GM23248 (cell line): ENCODE data around the gene ACAA1. TPM values are rescaled to one million over a fixed set of nuclear protein-coding genes. Genes with fewer than 3 reads are reported as not detected.
"Not testable (repeated sequence)": the region's sequence is repeated elsewhere in the genome, so short reads cannot be mapped to it uniquely, and the experiment has no call there.

Source experiments
- DNase-seq: peaks from one replicate; pipeline ENCODE4 v3.0.0-alpha.2; 2015
- H2AFZ ChIP-seq: fragments of 200-600 bp; sonication (generic); 2 replicates; pipeline ENCODE4 v1.6.1; 2016; ENCODE audit warnings: antibody characterized with exemption
- H3F3A ChIP-seq: fragments of 200-600 bp; sonication (generic); 2 replicates; pipeline ENCODE4 v1.6.1; 2016; ENCODE audit warnings: mild to moderate bottlenecking, antibody characterized with exemption, mixed run types; ENCODE audit not compliant: insufficient read depth
- H3K27ac ChIP-seq: fragments of 200-600 bp; sonication (generic); 2 replicates; pipeline ENCODE4 v1.5.1; 2016; ENCODE audit warnings: mild to moderate bottlenecking
- H3K27me3 ChIP-seq: fragments of 200-600 bp; sonication (generic); replicated peaks from 2 replicates; pipeline ENCODE4 v1.6.1; 2016; ENCODE audit warnings: mild to moderate bottlenecking; ENCODE audit not compliant: insufficient read depth
- H3K36me3 ChIP-seq: fragments of 200-600 bp; sonication (generic); 2 replicates; pipeline ENCODE4 v1.6.1; 2016; ENCODE audit warnings: low read depth, mild to moderate bottlenecking
- H3K4me1 ChIP-seq: fragments of 200-600 bp; sonication (generic); 2 replicates; pipeline ENCODE4 v1.6.1; 2016; ENCODE audit warnings: mild to moderate bottlenecking; ENCODE audit not compliant: insufficient read depth
- H3K4me2 ChIP-seq: fragments of 200-600 bp; sonication (generic); one replicate; pipeline ENCODE4 v1.6.1; 2016; ENCODE audit warnings: mild to moderate bottlenecking; ENCODE audit not compliant: unreplicated experiment
- H3K4me3 ChIP-seq: fragments of 200-600 bp; sonication (generic); 2 replicates; pipeline ENCODE4 v1.5.1; 2016; ENCODE audit warnings: mild to moderate bottlenecking
- H3K79me2 ChIP-seq: fragments of 200-600 bp; sonication (generic); 2 replicates; pipeline ENCODE4 v1.6.1; 2016; ENCODE audit warnings: mild to moderate bottlenecking; ENCODE audit not compliant: insufficient read depth
- H3K9ac ChIP-seq: fragments of 200-600 bp; sonication (generic); 2 replicates; pipeline ENCODE4 v1.6.1; 2016; ENCODE audit warnings: mild to moderate bottlenecking
- H3K9me2 ChIP-seq: fragments of 200-600 bp; sonication (generic); 2 replicates; pipeline ENCODE4 v1.6.1; 2016; ENCODE audit warnings: mixed run types, mild to moderate bottlenecking, moderate library complexity; ENCODE audit not compliant: insufficient read depth
- H3K9me3 ChIP-seq: fragments of 200-600 bp; sonication (generic); one replicate; pipeline ENCODE4 v1.6.1; 2017; ENCODE audit warnings: low read depth
- H4K20me1 ChIP-seq: fragments of 200-600 bp; sonication (generic); 2 replicates; pipeline ENCODE4 v1.6.0; 2016; ENCODE audit not compliant: insufficient read depth
- EZH2 ChIP-seq: fragments of 200-600 bp; sonication (generic); IDR thresholded peaks from 2 replicates; pipeline ENCODE4 v1.6.1; 2018; ENCODE audit warnings: antibody characterized with exemption, mild to moderate bottlenecking; ENCODE audit not compliant: insufficient read depth, poor library complexity, severe bottlenecking
- EZH2phosphoT487 ChIP-seq: fragments of 200-600 bp; sonication (generic); IDR thresholded peaks from 2 replicates; pipeline ENCODE4 v1.6.1; 2018; ENCODE audit warnings: antibody characterized with exemption, moderate library complexity, mild to moderate bottlenecking, low read depth; ENCODE audit not compliant: insufficient read depth
- whole genome bisulfite sequencing, 2 experiments: methylation state at CpG; one replicate each; pipeline ENCODE4 v1.1.6; 2015 to 2017; ENCODE audit warnings: low lambda C conversion rate in 2 of 2, low coverage in 1 of 2; ENCODE audit errors: missing lambda C conversion rate in 2 of 2; 5-methylcytosine and 5-hydroxymethylcytosine counted together
- in situ Hi-C: fragments of 300-500 bp; cut with MboI; formaldehyde crosslinking; loops from 2 replicates; pipeline ENCODE4 v1.15.0; 2020
- polyA plus RNA-seq: library from polyadenylated mRNA; unstranded; fragments of >200 nt; fragmentation: Nextera tagmentation; extraction: Ambion mirVana; gene quantifications from 2 replicates; pipeline ENCODE4 v1.2.1, GENCODE V29; 2016
- total RNA-seq: library from RNA; depleted of rRNA; stranded (reverse); fragments of >200 nt; shearing (Covaris generic); gene quantifications from 2 replicates; pipeline ENCODE4 v1.2.3, GENCODE V29; 2014

Gene ACAA1
- total and polyA plus RNA-seq, 2 experiments from 2014 or later: 32.9 to 50.5 TPM

DNA sequence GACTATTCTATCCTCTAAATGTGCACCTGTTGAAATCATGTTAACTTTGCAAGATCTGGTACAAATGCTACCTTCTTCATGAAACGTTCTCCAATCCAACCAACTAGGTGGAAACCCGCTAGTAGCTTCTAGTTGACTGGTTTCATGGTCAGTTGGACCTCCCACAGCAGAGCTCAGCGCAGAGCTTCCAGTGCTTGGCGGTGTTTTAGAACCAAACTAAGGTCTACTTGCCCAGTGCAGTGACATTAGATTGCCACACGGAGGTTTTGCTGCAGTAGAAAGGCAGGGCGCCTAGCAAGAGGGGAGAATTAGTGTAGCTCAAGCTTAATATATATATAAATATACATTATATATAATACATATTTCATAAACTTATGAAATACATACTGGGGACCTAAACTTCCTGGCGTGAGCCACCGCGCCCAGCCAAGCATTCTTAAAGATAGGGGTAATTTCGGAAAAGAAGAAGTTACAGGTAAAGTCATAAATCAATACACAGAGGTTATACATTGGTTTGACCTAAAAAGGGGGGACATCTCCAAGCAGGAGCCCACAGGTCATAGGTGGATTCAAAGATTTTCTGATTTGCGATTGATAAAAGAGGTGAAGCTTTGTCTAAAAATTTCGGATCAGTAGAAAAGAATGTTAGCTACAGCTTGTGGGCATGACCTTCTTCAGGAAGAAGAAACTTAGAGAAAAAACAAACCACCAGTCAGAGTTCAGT is 26.4 kb upstream of the ACAA1 start:
- 87% methylated on average over 12 of the region's 12 CpGs for WGBS, 2 experiments
- Histone ChIP-seq H3K79me2 (peaks cover 29% of the 10 kb centered on the region), H3K27ac (no peak overlapping the region), H3K9me2 (no peaks in the 10 kb centered on the region), H3K4me2 (no peak overlapping the region), H3K9me3 (no peaks in the 10 kb centered on the region), H3K27me3 (no peaks in the 10 kb centered on the region), H3K4me3 (no peak overlapping the region), H4K20me1 (no peaks in the 10 kb centered on the region), H3K4me1 (peaks cover 20% of the 10 kb centered on the region), H3K9ac (no peak overlapping the region), H2AFZ (peak overlapping the region; percentile 11; the same call in 1 of the 2 replicates), H3K36me3 (no peaks in the 10 kb centered on the region), H3F3A (peaks cover 25% of the 10 kb centered on the region)
- TF ChIP-seq EZH2phosphoT487: no peak
- no peak for TF ChIP-seq EZH2
- in situ Hi-C loops: no loop called here
- peak; percentile 33 for DNase-seq

DNA sequence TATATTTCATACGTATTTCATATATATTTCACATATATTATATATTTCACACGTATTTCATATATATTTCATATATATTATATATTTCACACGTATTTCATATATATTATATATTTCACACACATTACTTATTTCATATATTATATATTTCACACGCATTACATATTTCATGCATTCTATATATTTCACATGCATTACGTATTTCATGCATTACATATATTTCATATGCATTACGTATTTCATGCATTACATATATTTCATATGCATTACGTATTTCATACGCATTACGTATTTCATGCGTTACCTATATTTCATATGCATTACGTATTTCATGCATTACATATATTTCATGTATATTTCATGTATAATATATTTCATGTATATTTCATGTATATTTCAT is 23.8 kb upstream of the ACAA1 start:
- H3K79me2 ChIP-seq: not testable (repeated sequence)
- WGBS, 2 experiments: 91% methylated on average over 11 of the region's 11 CpGs

DNA sequence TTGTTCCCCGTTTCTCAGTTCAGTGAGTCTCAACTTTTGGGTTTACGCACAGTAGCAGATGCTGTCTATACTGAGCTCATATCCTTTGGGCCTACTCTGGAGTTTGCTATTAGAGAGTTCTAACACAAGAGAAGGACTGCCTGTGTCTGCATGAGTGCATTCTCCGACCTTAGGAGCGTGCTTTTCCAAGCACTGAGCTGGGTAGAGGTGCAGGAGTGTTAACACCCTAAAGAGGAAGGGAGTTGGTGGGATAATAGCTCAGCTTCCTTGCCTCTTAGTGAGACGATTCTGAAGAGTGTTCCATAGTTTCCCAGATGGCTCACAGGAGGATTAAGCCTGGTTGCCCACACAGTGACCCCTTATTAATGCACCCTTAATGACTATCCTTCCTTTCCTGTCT is 21.5 kb upstream of the ACAA1 start:
- Histone ChIP-seq H4K20me1 (no peaks in the 10 kb centered on the region), H3K27ac (no peak overlapping the region), H3K36me3 (no peaks in the 10 kb centered on the region), H3K4me2 (no peak overlapping the region), H3K9me2 (no peaks in the 10 kb centered on the region), H3K9ac (no peak overlapping the region), H3K4me1 (peaks cover 13% of the 10 kb centered on the region), H3K4me3 (no peak overlapping the region), H3K27me3 (no peaks in the 10 kb centered on the region), H3K9me3 (no peaks in the 10 kb centered on the region), H3F3A (peaks cover 13% of the 10 kb centered on the region), H2AFZ (no peak overlapping the region), H3K79me2 (no peaks in the 10 kb centered on the region)
- DNase-seq: no peak
- TF ChIP-seq EZH2phosphoT487 (no peak), EZH2 (no peak)
- in situ Hi-C loops: no loop called here
- WGBS, 2 experiments: 77 to 84% methylated on average over 5 of the region's 5 CpGs

More for the DNA sequence above, 23.8 kb upstream of the ACAA1 start:
- H3K27ac ChIP-seq, H3K9me3 ChIP-seq, H3K27me3 ChIP-seq, H4K20me1 ChIP-seq, in situ Hi-C loops, H3K4me1 ChIP-seq, DNase-seq, H3K9me2 ChIP-seq, H2AFZ ChIP-seq, H3K4me3 ChIP-seq, H3K9ac ChIP-seq, H3K4me2 ChIP-seq, H3K36me3 ChIP-seq: not testable (repeated sequence)
- H3F3A ChIP-seq: 0 out of 2 replicates have a peak, but pooled peaks cover 11% of the 10 kb centered on the region

DNA sequence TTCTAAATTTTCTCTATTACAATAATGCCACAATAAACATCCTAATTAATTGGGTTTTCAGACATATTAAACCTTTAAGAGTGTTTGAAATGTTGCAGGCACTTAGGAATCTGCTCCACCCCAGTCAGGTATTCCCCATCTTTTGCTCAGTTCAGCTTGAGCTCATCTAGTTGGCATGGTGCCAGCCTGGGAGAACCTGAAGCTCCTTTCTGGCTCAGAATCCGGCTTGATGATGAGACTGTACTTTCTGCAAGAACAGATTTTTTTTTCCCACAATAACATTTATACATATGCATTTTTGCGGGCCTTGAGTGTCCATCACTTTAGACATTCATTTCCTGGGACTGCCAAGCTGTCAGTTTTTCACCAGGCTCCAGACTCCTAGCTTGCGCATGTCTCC is 20.7 kb upstream of the ACAA1 start:
- no peak overlapping the region for H3K4me3 ChIP-seq
- H3K4me2 ChIP-seq: no peak overlapping the region
- H3K9me3 ChIP-seq: no peaks in the 10 kb centered on the region
- H3K9me2 ChIP-seq: no peaks in the 10 kb centered on the region
- H3K9ac ChIP-seq: no peak overlapping the region
- H3F3A ChIP-seq: peaks cover 17% of the 10 kb centered on the region
- TF ChIP-seq EZH2phosphoT487: no peak
- TF ChIP-seq EZH2: no peak
- no peaks in the 10 kb centered on the region for H3K36me3 ChIP-seq
- no peaks in the 10 kb centered on the region for H4K20me1 ChIP-seq
- in situ Hi-C loops: no loop called here
- H3K27ac ChIP-seq: no peak overlapping the region
- DNase-seq: peak; percentile 15
- peaks cover 13% of the 10 kb centered on the region for H3K4me1 ChIP-seq
- H3K79me2 ChIP-seq: no peaks in the 10 kb centered on the region
- 68 to 73% methylated on average over 3 of the region's 3 CpGs for WGBS, 2 experiments
- H3K27me3 ChIP-seq: no peaks in the 10 kb centered on the region
- no peak overlapping the region for H2AFZ ChIP-seq

DNA sequence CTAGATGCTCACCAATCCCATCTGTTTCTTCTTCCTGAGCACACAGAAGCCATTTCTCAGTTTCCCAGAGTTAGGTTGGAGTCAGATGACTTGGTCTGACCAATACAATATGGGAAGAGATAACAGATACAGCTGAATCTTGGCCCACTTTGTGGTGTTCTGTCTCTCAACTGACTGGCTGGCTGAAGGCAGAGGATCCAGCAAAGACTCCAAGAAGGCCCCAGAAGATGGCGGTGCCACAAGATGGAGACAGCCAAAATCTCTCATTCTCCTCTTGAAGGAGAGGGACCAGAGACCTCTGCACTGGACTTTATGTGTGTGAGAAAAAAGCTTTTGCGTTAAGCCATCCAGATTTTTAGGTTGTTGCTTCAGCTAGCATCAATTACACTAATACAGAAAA is 20.2 kb upstream of the ACAA1 start:
- Histone ChIP-seq H3K4me2 (no peak overlapping the region), H4K20me1 (no peaks in the 10 kb centered on the region), H3K27ac (no peak overlapping the region), H3K27me3 (no peaks in the 10 kb centered on the region), H3K9me2 (no peaks in the 10 kb centered on the region), H2AFZ (no peak overlapping the region), H3K9me3 (no peaks in the 10 kb centered on the region), H3K4me1 (peaks cover 13% of the 10 kb centered on the region), H3K79me2 (no peaks in the 10 kb centered on the region), H3F3A (peaks cover 20% of the 10 kb centered on the region), H3K36me3 (no peaks in the 10 kb centered on the region), H3K4me3 (no peak overlapping the region), H3K9ac (no peak overlapping the region)
- in situ Hi-C loops: no loop called here
- DNase-seq: no peak
- TF ChIP-seq EZH2: no peak
- WGBS, 2 experiments: 91 to 93% methylated on average over 2 of the region's 2 CpGs
